Loucy (cell line): Measurements from ENCODE around the gene ITGB7.

Source experiments
- EZH2phosphoT487 ChIP-seq: fragments of 200-600 bp; IDR thresholded peaks from 2 replicates; pipeline ENCODE4 v1.6.1; 2018; ENCODE audit warnings: antibody characterized with exemption, mild to moderate bottlenecking, moderate library complexity, borderline replicate concordance
- TF ChIP-seq, protein P1 (sequence below): fragments of 200-600 bp; sonication (generic); conservative IDR thresholded peaks from 2 replicates; pipeline ENCODE4 v1.5.1; 2014; ENCODE audit warnings: mild to moderate bottlenecking, antibody characterized with exemption, low read length

DNA sequence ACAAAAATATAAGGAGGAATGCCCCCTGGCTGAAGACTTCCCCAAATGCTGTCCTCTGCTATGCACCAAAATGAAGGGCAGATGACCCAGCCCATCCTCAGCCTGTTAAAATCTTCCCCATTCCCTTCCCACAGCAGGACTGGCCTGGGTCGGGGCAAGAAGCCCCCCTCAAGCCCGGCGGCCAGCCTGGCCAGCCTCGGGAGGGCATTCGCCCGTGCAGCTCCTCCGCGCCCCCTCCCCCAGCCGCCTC, 24.5 kb upstream of the ITGB7 start:
- TF ChIP-seq, protein P1, sequence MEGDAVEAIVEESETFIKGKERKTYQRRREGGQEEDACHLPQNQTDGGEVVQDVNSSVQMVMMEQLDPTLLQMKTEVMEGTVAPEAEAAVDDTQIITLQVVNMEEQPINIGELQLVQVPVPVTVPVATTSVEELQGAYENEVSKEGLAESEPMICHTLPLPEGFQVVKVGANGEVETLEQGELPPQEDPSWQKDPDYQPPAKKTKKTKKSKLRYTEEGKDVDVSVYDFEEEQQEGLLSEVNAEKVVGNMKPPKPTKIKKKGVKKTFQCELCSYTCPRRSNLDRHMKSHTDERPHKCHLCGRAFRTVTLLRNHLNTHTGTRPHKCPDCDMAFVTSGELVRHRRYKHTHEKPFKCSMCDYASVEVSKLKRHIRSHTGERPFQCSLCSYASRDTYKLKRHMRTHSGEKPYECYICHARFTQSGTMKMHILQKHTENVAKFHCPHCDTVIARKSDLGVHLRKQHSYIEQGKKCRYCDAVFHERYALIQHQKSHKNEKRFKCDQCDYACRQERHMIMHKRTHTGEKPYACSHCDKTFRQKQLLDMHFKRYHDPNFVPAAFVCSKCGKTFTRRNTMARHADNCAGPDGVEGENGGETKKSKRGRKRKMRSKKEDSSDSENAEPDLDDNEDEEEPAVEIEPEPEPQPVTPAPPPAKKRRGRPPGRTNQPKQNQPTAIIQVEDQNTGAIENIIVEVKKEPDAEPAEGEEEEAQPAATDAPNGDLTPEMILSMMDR = no peak
- no peak for TF ChIP-seq EZH2phosphoT487
